Measurements from ENCODE around the gene CENPW. TPM values are rescaled to one million over a fixed set of nuclear protein-coding genes. Genes with fewer than 3 reads are reported as not detected.

CENPW gene
- 10 to 100 TPM; 20.1 to 30.8 (median 27.3) TPM for polyA plus RNA-seq (ENCODE audit: insufficient read length in 4 of 4)

DNA sequence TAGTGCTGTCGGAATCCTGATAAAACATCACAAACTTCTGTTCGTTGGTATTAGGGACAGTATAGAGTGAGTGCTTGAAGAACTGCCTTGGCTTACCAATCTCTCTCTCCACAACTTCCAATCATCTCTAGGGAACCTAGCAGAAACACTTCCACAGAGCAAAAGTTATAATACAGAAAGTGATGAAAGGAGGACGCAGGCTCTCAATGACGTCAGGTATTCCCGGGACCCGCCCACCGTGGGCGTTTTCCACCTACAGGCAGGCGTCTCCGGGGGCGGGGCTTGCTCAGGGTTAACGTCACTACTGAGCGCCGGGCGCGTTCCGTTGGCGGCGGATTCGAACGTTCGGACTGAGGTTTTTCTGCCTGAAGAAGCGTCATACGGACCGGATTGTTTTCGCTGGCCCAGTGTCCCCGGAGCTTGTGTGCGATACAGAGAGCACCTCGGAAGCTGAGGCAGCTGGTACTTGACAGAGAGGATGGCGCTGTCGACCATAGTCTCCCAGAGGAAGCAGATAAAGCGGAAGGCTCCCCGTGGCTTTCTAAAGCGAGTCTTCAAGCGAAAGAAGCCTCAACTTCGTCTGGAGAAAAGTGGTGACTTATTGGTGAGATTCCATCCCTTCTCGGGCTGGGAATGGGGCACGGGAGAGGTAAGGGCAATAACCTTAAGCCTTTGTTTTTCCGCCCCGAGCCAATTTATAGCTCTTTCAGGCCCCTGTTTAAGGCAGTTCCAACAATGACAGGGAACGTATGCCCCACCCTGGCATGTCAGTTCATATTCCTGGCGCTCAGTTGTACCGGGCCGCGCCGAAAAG, at the start of gene CENPW:
TSS of gene CENPW (plus strand) at position 320 of the 814 bp plus-strand sequence. CDS start at position 479, 159 bp downstream.
- peak; percentile 75 to 78 (median 78) for DNase-seq (ENCODE audit: low read depth in 4 of 4, low spot score in 3 of 4)

DNA sequence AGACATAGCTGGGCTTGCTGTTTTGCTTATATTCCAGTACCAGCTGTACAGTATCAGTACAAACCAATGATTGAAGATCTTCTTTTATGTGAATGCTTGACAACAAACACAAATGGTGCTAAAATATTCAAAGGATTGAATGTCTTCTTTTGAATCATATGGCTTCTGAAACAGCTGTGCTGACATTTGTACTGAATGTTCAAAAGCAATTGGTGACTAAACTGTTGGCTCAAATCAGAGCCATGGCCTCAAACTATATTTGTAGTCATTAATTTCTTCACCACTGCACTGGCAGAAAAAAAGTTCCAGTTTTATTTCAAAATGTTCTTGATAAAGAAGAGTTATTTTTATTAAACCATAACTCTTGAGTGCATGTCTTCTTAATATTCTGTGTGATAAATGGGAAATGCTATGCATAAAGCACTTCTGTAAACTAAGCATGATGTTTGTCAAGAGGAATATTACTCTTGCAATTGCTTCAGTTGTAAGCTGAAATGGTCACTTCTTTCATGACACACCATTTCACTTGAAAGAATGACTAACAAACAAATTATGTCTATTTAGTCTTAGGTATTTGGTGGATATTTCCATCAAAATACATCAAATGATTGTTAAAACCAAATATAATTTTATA, 45.9 kb upstream of the CENPW start:
- no peak for DNase-seq (ENCODE audit: low read depth in 4 of 4, low spot score in 3 of 4)

DNA sequence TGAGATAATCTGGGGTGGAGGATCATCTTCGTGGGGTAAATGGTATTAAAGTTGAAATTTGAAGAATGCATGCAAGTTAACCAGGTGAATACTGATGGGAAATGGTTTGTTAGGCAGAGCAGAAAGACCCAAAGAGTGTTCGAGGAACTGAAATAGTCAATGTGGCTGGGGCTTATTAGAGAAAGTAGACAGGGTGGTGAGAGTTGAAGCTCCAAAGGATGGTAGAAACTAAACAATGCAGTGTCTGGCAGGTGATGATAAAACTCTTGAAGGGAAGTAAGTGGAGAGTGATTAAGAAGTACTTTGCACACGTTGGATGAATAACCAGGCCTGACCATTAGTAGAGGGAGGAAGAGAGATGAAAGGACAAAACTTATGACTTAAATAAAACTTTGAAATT, 39.8 kb upstream of the CENPW start:
- no peak for DNase-seq (ENCODE audit: low read depth in 4 of 4, low spot score in 3 of 4)

DNA sequence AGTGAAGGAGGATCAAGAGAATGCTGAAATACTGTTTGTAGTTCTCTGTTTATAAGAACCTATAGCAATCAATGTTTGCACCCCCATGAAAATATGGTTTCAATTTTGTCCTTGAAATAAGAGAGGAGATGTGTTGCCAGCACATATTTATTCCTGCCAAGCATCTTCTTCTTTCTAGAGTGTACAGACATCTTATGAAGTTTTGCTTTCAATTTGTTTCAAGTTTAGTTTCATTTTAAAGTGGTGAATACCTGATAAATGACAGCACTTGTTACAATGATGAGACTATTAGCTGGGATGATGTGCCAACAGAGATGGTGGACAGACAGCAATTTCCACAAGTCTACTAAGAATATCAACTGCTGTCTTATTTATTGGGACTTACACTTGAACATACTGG, 39.2 kb upstream of the CENPW start:
- DNase-seq (ENCODE audit: low read depth in 4 of 4, low spot score in 3 of 4) = no peak

DNA sequence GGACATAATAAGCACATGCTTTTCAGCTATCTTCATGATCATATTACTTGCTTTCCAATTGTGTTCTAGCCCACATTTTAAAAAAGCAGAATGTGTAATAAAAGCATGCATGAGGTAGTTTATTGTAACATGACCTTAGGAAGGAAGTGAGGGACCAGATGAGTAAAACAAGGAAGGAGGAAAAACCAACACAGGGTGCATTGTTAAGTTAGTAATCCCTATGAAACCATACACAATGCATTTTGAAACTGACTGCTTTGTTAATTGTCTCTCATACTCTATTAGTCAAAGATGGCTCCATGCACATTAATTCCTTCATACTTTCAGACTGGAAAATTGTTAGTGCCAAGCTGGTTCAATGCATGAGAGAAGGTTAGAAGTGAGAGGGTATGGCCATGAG, 37.7 kb upstream of the CENPW start:
- no peak for DNase-seq (ENCODE audit: low read depth in 4 of 4, low spot score in 3 of 4)

DNA sequence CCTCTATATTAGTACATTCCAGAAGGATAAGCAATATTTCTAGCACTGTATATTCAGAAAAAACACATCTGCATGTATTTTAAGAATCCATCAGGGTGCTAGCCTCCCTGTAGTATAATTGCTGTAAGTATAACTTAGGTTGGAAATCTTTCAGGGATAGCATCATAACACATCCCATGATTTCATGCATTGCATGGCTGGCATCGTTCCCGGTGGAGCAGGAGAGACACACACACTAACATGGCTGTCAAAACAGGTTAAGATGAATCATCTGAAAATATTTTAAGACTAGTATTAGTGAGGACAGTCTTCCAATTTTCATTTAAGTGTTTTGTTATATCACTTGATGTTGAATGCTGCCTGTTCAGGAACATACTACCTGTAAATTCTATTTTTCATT, 32.1 kb upstream of the CENPW start:
- no peak for DNase-seq (ENCODE audit: low read depth in 4 of 4, low spot score in 3 of 4)

DNA sequence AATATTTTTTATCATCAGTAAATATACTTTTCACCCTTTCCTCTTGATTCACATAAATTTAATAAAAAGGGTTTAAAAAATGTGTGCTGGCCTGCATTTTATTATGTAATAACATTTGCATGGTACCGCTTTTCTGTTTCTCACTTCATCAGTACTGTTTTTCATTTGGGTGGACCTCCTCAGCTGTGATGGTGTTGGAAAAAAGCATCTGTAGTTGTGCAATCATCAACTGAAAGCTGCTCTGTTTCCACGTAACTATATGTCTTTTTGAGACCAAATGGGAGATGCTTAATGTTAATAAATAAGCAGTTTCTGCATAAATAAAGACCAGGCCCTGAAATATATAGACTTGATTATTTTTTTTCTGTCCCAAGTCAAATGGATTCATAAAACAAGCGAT, 31.6 kb upstream of the CENPW start:
- DNase-seq (ENCODE audit: low read depth in 4 of 4, low spot score in 3 of 4) = no peak

DNA sequence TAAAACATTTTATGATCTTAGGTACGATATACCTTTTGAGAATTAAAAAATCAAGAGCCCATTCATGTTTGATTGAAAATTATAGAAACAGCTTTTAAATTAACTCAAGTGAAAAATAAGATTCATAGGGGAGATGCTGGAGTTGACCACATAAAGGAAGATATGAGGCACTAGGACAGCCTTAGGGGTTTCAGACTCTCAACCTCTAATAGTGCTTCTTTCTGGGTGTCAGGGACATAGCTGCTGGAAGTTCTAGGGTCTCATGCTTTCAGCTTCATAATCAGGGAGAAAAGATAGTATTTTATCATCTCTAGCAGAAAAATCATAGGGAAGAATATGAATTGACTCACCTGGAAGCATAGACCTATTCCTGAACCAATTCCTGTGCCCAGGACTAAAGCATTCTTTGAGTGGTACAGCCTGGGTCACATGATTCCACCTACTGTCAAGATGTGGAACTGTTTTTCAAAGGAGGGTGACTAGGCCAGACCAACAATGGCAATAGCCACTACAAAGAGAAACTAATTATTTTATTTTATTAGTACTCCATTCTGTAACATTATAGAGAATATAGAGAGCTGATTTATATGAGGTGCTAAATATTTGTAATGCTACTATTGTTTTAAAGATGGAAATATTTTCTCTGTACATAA, 27.8 kb upstream of the CENPW start:
- DNase-seq (ENCODE audit: low read depth in 4 of 4, low spot score in 3 of 4) = no peak

DNA sequence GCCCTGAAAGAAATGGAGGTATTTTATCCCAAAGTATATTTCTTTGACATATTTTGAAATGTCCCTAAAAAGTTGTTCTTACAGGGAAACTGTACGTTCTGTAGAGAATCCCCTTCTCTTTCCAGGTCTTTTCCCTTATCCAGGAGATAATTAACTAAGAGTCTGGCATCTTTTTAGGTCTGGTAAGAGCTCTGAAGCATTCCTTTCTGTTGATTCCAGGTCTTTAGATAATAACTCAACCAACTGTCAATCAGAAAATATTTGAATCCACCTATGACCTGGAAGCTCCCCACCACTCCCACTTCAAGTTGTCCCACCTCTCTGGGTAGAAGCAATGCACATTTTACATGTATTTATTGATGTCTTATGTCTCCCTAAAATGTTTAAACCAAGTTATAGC, 26.0 kb upstream of the CENPW start:
- no peak for DNase-seq (ENCODE audit: low read depth in 4 of 4, low spot score in 3 of 4)

DNA sequence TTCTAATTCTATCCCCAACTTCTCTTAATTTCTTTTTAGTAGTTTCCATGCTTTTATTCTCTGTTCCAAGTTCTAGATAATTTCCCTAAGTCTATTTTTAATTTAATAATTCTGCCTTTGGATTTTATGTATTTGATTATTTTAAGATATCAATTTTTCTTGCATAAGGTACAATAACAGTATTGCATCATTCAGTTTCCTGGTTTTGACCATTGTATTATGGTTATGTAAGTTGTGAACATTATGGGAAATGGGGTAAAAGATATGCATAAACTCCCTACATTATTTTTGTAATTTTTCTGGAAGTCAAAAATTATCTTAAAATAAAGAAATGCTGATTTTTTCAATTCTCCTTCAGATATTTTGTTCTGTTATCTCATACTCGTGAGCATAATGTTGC, 21.1 kb upstream of the CENPW start:
- no peak for DNase-seq (ENCODE audit: low read depth in 4 of 4, low spot score in 3 of 4)

DNA sequence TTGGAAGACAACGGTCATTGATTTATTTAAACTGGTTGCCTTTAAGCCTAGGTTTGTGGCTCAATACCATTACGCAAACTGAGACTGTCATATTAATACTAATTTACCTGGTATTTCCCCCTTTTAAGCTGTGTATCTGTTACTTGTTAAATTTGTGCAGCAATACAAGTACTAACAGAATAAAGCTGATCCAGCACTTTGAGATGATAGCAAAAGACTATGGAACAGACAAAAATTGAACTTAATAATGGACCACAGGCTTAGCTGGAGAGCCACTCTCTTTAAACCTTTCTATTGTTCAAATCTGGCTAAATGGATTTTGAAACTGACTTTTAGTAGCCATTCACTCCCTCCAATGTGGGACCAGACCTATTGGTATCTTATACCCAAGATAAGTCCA, 6.2 kb upstream of the CENPW start:
- DNase-seq (ENCODE audit: low read depth in 4 of 4, low spot score in 3 of 4) = no peak

DNA sequence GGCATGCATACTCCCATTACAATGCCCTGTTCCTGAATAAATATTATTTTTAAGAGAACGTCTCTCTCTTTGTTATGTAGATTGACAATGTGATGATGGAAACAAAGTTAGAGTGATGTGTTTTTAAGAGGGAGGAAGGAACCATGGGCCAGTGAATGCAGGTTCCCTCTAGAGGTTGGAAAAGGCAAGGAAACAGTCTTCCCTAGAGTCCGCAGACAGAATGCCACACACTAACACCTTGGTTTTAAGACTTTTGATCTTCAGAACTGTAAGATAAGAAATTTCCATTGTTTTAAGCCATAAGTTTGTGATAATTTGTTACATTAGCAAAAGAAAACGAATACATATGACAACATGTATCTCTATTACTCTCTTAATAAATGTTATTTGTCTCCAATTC, 4.7 kb upstream of the CENPW start:
- no peak for DNase-seq (ENCODE audit: low read depth in 4 of 4, low spot score in 3 of 4)

DNA sequence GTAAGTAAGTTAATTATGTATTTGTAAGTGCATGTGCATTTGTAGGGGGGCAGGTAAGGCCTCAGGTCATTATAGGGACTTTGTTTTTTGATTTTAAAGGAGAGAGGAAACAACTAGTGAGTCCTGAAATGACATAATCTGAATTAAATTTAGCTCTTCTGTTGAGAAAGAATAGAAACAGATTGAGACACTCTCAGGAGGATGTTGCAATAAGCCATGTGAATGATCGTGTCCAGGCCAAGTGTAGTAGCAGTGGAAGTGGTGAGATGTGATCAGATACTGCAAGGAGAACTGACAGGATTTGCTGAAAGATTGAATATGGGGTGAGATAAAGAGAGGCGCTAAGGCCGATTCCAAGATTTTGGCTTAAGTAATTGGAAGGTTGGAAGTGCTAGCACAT, 2.6 kb upstream of the CENPW start:
- DNase-seq (ENCODE audit: low read depth in 4 of 4, low spot score in 3 of 4) = no peak

DNA sequence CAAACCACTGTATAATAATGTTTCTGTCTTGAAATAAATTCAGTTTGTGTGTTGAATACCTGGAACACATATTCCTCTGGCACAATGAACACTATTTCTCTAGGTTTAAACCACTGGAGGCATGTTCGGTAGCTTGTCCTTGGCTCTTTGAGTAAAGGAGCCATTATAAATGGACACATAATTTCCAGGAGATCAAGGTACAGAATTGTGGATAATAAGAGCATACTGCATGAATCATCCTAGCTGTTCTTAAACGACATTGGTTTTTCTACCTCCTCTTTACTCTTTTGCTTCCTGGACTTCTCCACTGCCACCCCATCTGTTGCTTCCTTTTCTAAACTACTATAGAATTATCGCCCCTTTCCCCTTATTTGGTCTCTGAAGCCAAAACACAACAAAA, 1.2 kb downstream of the CENPW start:
- DNase-seq (ENCODE audit: low read depth in 4 of 4, low spot score in 3 of 4) = no peak

DNA sequence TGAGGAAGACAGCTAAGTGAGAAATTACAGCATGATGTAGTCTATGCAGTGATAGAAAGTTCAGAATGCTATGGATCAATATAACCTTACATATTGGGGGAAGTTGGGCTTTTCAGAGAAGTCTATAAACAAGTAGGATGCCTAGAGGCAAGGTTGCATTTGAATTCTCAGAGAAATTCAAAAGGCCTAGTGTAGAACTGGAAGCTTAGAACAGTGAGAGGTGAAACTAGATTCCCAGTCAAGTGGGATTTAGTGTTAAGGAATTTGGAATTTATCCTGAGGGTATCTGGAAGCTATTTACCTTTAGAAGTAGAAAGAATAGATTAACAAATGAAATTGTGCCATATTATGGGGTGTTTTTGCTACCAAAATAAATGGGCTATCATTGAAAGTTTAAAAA, 4.3 kb downstream of the CENPW start:
- DNase-seq (ENCODE audit: low read depth in 4 of 4, low spot score in 3 of 4) = no peak

DNA sequence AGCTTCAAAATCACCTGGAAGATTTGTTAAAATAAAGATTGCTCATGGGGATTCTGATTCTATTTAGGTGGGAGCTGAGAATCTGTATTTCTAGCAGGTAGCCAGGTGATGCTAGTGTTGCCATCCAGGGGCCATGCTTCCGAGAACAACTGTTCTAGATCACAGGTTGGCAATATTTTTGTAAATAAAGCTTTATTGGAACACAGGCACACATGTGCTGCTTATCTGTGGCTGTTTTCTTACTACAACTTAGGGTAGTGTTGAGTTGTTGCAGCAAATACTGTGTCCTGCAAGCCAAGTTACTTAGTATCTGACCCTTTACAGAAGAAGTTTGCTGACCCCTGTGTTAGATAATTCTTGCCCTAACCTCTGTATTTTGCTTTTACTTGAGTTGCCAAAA, 12.0 kb downstream of the CENPW start:
- DNase-seq (ENCODE audit: low read depth in 4 of 4, low spot score in 3 of 4) = no peak

DNA sequence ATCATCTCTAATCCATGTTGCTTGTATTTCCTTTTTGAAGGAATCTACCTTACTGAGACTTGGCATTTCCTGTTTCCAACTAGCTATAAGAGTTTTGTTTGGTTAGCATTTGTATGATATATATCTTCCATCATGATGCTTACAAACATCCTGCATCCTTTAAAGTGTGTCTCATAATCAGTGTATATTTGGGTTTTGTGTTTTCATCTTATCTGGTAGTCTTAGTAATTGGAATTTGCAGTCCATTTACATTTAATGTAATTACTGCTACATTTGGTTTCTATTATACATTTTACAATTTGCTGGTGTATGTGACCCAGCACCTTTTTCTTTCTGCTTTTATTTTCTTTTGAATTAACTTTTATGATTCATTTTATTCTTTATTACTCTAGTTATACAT, 12.6 kb downstream of the CENPW start:
- DNase-seq (ENCODE audit: low read depth in 4 of 4, low spot score in 3 of 4) = no peak

DNA sequence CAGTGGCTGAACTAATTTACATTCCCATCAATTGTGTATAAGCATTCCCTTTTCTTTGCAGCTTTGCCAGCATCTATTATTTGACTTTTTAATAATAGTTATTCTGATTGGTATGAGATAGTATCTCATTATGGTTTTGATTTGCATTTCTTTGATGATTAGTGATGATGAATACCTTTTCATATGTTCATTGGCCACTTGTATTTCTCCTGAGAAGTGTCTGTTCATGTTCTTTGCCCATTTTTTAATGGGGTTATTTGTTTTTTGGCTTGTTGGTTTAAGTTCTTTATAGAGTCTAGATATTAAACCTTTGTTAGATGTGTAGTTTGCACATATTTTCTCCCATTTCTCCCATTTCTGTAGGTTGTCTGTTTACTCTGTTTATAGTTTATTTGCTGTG, 16.6 kb downstream of the CENPW start:
- no peak for DNase-seq (ENCODE audit: low read depth in 4 of 4, low spot score in 3 of 4)

DNA sequence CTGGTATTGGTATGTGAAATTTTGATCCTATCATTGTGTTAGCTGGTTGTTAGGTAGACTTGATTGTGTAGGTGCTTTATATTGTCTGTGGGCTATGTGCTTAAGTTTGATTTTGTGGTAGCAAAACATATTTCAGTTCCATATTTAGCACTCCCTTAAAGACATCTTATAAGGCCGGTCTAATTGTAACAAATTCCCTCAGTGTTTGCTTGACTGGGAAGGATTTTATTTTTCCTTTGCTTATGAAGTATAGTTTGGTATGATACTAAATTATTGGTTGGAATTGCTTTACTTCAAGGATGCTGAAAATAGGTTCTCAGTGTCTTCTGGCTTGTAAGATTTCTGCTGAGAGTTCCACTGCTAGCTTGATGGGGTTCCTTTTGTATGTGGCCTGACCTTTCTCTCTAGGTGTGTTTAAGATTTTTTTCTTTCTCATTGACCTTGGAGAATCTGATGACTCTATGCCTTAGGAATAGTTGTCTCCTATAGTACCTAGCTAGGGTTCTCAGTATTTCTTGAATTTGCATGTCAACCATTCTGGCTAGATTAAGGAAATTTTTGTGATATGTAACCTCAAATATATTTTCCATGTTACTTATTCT, 20.1 kb downstream of the CENPW start:
- DNase-seq (ENCODE audit: low read depth in 4 of 4, low spot score in 3 of 4) = no peak

DNA sequence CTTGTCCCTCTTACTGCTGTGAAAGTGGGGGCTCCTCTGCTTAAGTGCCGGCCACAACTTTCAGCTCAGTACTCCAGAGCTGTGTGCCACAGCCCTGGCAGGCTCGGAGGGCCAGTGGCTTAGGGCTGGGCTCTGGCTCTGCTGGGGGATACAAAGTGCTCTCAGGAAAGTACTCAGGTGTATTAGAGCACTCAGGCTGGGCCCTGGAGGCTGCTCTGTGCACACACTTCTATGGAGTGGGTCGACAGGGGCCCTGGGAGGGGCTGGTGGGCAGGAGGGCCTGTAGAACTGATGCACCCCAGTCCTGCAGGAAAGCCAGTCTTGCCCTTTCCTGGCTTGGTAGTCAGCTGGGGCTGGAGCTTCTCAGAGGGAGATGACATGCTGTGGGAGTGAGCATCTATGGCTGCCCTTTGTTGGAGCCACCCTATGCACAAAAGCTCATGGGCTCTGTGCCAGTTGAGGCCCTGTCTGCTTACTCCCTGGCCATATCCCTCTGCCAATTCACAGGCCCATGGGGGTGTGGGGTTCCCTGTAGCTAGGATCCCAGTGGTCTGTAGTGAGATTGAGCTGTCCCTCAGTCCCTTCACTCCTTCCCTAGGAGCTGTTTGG, 22.0 kb downstream of the CENPW start:
- no peak for DNase-seq (ENCODE audit: low read depth in 4 of 4, low spot score in 3 of 4)

DNA sequence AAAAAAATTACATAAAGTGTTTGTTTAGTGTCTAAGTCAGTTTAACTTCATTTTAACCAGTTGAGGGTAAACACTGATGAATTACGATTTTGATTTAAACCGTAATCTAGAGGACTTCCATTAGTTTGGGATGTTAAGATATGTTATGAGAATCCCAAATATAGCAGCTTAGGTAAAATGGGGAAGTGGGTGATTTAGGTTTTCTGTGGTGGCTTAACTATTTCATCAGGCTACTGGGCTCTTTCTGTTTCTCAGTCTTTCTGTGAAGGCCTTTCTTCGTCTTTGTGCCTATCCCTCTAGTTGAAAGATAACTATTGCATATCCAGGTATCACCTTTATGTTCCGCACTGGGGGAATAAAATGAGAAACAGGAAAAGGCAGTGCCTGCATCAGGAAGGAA, 27.9 kb downstream of the CENPW start:
- DNase-seq (ENCODE audit: low read depth in 4 of 4, low spot score in 3 of 4) = no peak
